Effector memory CD8-positive, alpha-beta T cell (primary cell): ENCODE data around the gene TUBGCP6.

ENCODE experiments used
- ATAC-seq: fragments of 150-1000 bp; cut with Tn5 transposase; replicated peaks from 2 replicates; pipeline ENCODE4 v1.10.0; 2021; ENCODE audit warnings: mild to moderate bottlenecking, moderate library complexity
- DNase-seq, 3 experiments: peaks; one replicate each; pipeline ENCODE4 v3.0.0; 2021
- H3K27ac Mint-ChIP-seq, 2 donors: one replicate each; pipeline ENCODE4 v1.8.0; 2022; ENCODE audit warnings: mild to moderate bottlenecking in 2 of 2, mixed read lengths in 2 of 2, moderate library complexity in 2 of 2
- H3K27me3 Mint-ChIP-seq, 2 donors: one replicate each; pipeline ENCODE4 v1.8.0; 2022; ENCODE audit warnings: mixed read lengths in 2 of 2
- H3K36me3 Mint-ChIP-seq: one replicate; pipeline ENCODE4 v1.8.0; 2022; ENCODE audit warnings: mild to moderate bottlenecking, moderate library complexity, mixed read lengths; ENCODE audit not compliant: insufficient read depth
- H3K4me1 Mint-ChIP-seq, 2 donors: one replicate each; pipeline ENCODE4 v1.8.0; 2022; ENCODE audit warnings: low read depth in 2 of 2, mixed read lengths in 2 of 2
- H3K4me3 Mint-ChIP-seq, 2 donors: one replicate each; pipeline ENCODE4 v1.8.0; 2022; ENCODE audit warnings: mild to moderate bottlenecking in 2 of 2, mixed read lengths in 2 of 2, moderate library complexity in 2 of 2
- H3K9me3 Mint-ChIP-seq, 2 donors: one replicate each; pipeline ENCODE4 v1.8.0; 2022; ENCODE audit warnings: mixed read lengths in 2 of 2
- total RNA-seq, 9 experiments: gene quantifications; one replicate each; lab custom pipeline; 2026; lab: John Stamatoyannopoulos, UW

TUBGCP6 gene
- total RNA-seq: 178 to 376 (median 258) reads per million in 9 experiments

- Mint-ChIP-seq H3K9me3 (no peaks in the 10 kb centered on the region), H3K27me3 (no peaks in the 10 kb centered on the region)
- DNase-seq: peak; percentile 86 to 89 (median 88)
Measured at GRCh38 chr22:50244420-50245213, at the start of gene TUBGCP6. Gene TUBGCP6, minus strand, starts transcription at chr22:50245023. Its CDS starts 564 bp downstream, at chr22:50244459.

GRCh38 chr22:50294319-50294656 lies 49.5 kb upstream of the TUBGCP6 start:
- Mint-ChIP-seq H3K4me1 (peaks cover 0 to 6% of the 10 kb centered on the region in 2 donors), H3K4me3 (no peak overlapping the region), H3K36me3 (peaks cover 3% of the 10 kb centered on the region), H3K27me3 (peaks cover 12 to 50% of the 10 kb centered on the region in 2 donors), H3K27ac (no peak overlapping the region), H3K9me3 (no peaks in the 10 kb centered on the region)
- ATAC-seq: no peak
- DNase-seq: no peak

More at GRCh38 chr22:50244420-50245213, at the start of gene TUBGCP6:
- Mint-ChIP-seq H3K27ac (peak within 1 kb of the TSS; percentile 97 to 99), H3K4me3 (peak within 1 kb of the TSS; percentile 86 to 97), H3K36me3 (peaks cover 43% of the 10 kb centered on the region), H3K4me1 (peaks cover 25 to 46% of the 10 kb centered on the region in 2 donors)
- peak; percentile 77 for ATAC-seq

GRCh38 chr22:50293441-50294318 lies 48.9 kb upstream of the TUBGCP6 start:
- Mint-ChIP-seq H3K27me3 (peaks cover 12 to 46% of the 10 kb centered on the region in 2 donors), H3K36me3 (peaks cover 3% of the 10 kb centered on the region), H3K9me3 (no peaks in the 10 kb centered on the region), H3K4me3 (no peak overlapping the region), H3K4me1 (peaks cover 0 to 6% of the 10 kb centered on the region in 2 donors), H3K27ac (no peak overlapping the region)
- no peak for DNase-seq
- ATAC-seq: no peak

- Mint-ChIP-seq H3K36me3 (peaks cover 3% of the 10 kb centered on the region), H3K9me3 (no peaks in the 10 kb centered on the region), H3K27me3 (peaks cover 12 to 38% of the 10 kb centered on the region in 2 donors), H3K4me3 (peak overlapping the region in 1 of 2 donors; percentile 1), H3K27ac (no peak overlapping the region), H3K4me1 (peaks cover 0 to 6% of the 10 kb centered on the region in 2 donors)
- ATAC-seq: no peak
- DNase-seq: no peak
Measured at GRCh38 chr22:50292643-50293440, 48.0 kb upstream of the TUBGCP6 start.

- no peak for ATAC-seq
- H3K27me3 Mint-ChIP-seq: peaks cover 12 to 29% of the 10 kb centered on the region in 2 donors
- no peak overlapping the region for H3K27ac Mint-ChIP-seq
- DNase-seq: no peak
- no peak overlapping the region for H3K4me3 Mint-ChIP-seq
- H3K36me3 Mint-ChIP-seq: peaks cover 3% of the 10 kb centered on the region
- peaks cover 0 to 6% of the 10 kb centered on the region in 2 donors for H3K4me1 Mint-ChIP-seq
- no peaks in the 10 kb centered on the region for H3K9me3 Mint-ChIP-seq
Measured at GRCh38 chr22:50289942-50290630, 45.3 kb upstream of the TUBGCP6 start.

GRCh38 chr22:50289151-50289941 lies 44.5 kb upstream of the TUBGCP6 start:
- Mint-ChIP-seq H3K4me1 (peaks cover 0 to 6% of the 10 kb centered on the region in 2 donors), H3K27me3 (peaks cover 12 to 36% of the 10 kb centered on the region in 2 donors), H3K27ac (no peak overlapping the region), H3K9me3 (no peaks in the 10 kb centered on the region), H3K4me3 (no peak overlapping the region), H3K36me3 (peaks cover 3% of the 10 kb centered on the region)
- DNase-seq: no peak
- no peak for ATAC-seq

- H3K36me3 Mint-ChIP-seq: peaks cover 3% of the 10 kb centered on the region
- ATAC-seq: no peak
- no peak for DNase-seq
- H3K27ac Mint-ChIP-seq: no peak overlapping the region
- no peak overlapping the region for H3K4me3 Mint-ChIP-seq
- H3K27me3 Mint-ChIP-seq: peaks cover 10 to 32% of the 10 kb centered on the region in 2 donors
- peaks cover 0 to 6% of the 10 kb centered on the region in 2 donors for H3K4me1 Mint-ChIP-seq
- H3K9me3 Mint-ChIP-seq: no peaks in the 10 kb centered on the region
Measured at GRCh38 chr22:50287731-50288130, 42.9 kb upstream of the TUBGCP6 start.

GRCh38 chr22:50286701-50287318 lies 42.0 kb upstream of the TUBGCP6 start:
- Mint-ChIP-seq H3K27ac (no peak overlapping the region), H3K4me3 (no peak overlapping the region), H3K27me3 (peaks cover 4 to 23% of the 10 kb centered on the region in 2 donors), H3K36me3 (peaks cover under 1% of the 10 kb centered on the region), H3K9me3 (no peaks in the 10 kb centered on the region), H3K4me1 (no peaks in the 10 kb centered on the region)
- ATAC-seq: no peak
- DNase-seq: no peak

- DNase-seq: no peak
- H3K4me3 Mint-ChIP-seq: no peak overlapping the region
- H3K27me3 Mint-ChIP-seq: peaks cover 0 to 18% of the 10 kb centered on the region in 2 donors
- no peaks in the 10 kb centered on the region for H3K36me3 Mint-ChIP-seq
- H3K9me3 Mint-ChIP-seq: no peaks in the 10 kb centered on the region
- H3K27ac Mint-ChIP-seq: no peak overlapping the region
- ATAC-seq: no peak
- no peaks in the 10 kb centered on the region for H3K4me1 Mint-ChIP-seq
Measured at GRCh38 chr22:50286275-50286674, 41.5 kb upstream of the TUBGCP6 start.

GRCh38 chr22:50285568-50286229 lies 40.9 kb upstream of the TUBGCP6 start:
- Mint-ChIP-seq H3K27me3 (peaks cover 0 to 12% of the 10 kb centered on the region in 2 donors), H3K36me3 (peaks cover 1% of the 10 kb centered on the region), H3K4me3 (no peak overlapping the region), H3K4me1 (no peaks in the 10 kb centered on the region), H3K27ac (no peak overlapping the region), H3K9me3 (no peaks in the 10 kb centered on the region)
- ATAC-seq (no peak), DNase-seq (no peak)

GRCh38 chr22:50284479-50284878 lies 39.7 kb upstream of the TUBGCP6 start:
- Mint-ChIP-seq H3K4me1 (no peaks in the 10 kb centered on the region), H3K9me3 (no peaks in the 10 kb centered on the region), H3K27me3 (peaks cover 0 to 7% of the 10 kb centered on the region in 2 donors), H3K36me3 (peaks cover 4% of the 10 kb centered on the region), H3K4me3 (no peak overlapping the region), H3K27ac (no peak overlapping the region)
- ATAC-seq: no peak
- DNase-seq: no peak
